KMS-11 (cell line): ENCODE measurements around the gene VPS13A.

Source experiments
- H2AFZ ChIP-seq: fragments of 200-600 bp; sonication (generic); 2 replicates; pipeline ENCODE4 v1.6.1; 2016; ENCODE audit warnings: antibody characterized with exemption, mixed run types, low read depth
- H3K27ac ChIP-seq: fragments of 200-600 bp; sonication (generic); 2 replicates; pipeline ENCODE4 v1.6.1; 2016; ENCODE audit warnings: mild to moderate bottlenecking, mixed run types
- H3K27me3 ChIP-seq: fragments of 200-600 bp; sonication (generic); 2 replicates; pipeline ENCODE4 v1.6.1; 2017; ENCODE audit warnings: mild to moderate bottlenecking, low read depth, mixed run types, moderate library complexity; ENCODE audit not compliant: insufficient read depth
- H3K36me3 ChIP-seq: fragments of 200-600 bp; sonication (generic); 2 replicates; pipeline ENCODE4 v1.6.1; 2017; ENCODE audit warnings: mild to moderate bottlenecking, mixed run types; ENCODE audit not compliant: insufficient read depth
- H3K4me1 ChIP-seq: fragments of 200-600 bp; sonication (generic); 2 replicates; pipeline ENCODE4 v1.6.1; 2016; ENCODE audit warnings: mild to moderate bottlenecking, low read depth, mixed run types; ENCODE audit not compliant: poor library complexity, severe bottlenecking
- H3K4me2 ChIP-seq: fragments of 200-600 bp; sonication (generic); 2 replicates; pipeline ENCODE4 v1.7.0; 2016; ENCODE audit warnings: mild to moderate bottlenecking, mixed run types
- H3K4me3 ChIP-seq: fragments of 200-600 bp; sonication (generic); IDR thresholded peaks from 2 replicates; pipeline ENCODE4 v1.6.1; 2017; ENCODE audit warnings: low read depth, low read length, mixed read lengths; ENCODE audit not compliant: insufficient read depth
- H3K79me2 ChIP-seq: fragments of 200-600 bp; sonication (generic); 2 replicates; pipeline ENCODE4 v1.6.1; 2016; ENCODE audit warnings: low read depth, mixed run types; ENCODE audit not compliant: insufficient read depth
- H3K9ac ChIP-seq: fragments of 200-600 bp; sonication (generic); 2 replicates; pipeline ENCODE4 v1.6.1; 2016; ENCODE audit warnings: mild to moderate bottlenecking, mixed run types
- H4K20me1 ChIP-seq: fragments of 200-600 bp; sonication (generic); 2 replicates; pipeline ENCODE4 v1.6.1; 2016; ENCODE audit warnings: mild to moderate bottlenecking, mixed run types; ENCODE audit not compliant: insufficient read depth
- CTCF ChIP-seq: fragments of 200-600 bp; sonication (generic); conservative IDR thresholded peaks from 2 replicates; pipeline ENCODE4 v1.6.1; 2017; ENCODE audit warnings: low read depth, mild to moderate bottlenecking, antibody characterized with exemption, low read length, moderate library complexity, mixed read lengths

VPS13A gene

DNA sequence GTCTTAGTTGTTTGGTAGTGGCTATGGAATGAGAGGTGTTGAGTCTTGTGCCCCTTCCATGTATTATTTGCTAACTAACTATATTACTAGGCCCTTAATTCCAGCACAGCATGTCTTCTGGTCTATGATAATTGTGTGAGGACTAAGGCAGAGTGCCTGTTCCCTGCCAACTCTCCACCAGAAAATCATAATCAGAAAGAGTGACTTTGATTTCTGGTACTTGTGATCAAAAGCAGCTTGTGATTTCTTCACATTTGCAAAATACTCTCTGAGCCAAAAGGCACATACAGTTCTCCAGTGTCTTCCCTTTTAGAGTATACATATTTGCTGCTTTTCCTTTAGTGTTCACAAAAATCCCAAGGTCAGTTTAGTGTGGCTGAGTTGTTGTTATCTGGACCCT, 240.9 kb downstream of the VPS13A start:
- Histone ChIP-seq H3K79me2 (no peaks in the 10 kb centered on the region), H4K20me1 (no peaks in the 10 kb centered on the region), H3K9ac (no peak overlapping the region), H3K27me3 (no peaks in the 10 kb centered on the region), H3K4me3 (no peak overlapping the region), H3K4me1 (no peaks in the 10 kb centered on the region), H2AFZ (no peak overlapping the region), H3K4me2 (no peak overlapping the region), H3K36me3 (no peaks in the 10 kb centered on the region), H3K27ac (no peak overlapping the region)
- TF ChIP-seq CTCF, result no peak

GRCh38 chr9:77420641-77421040, 243.3 kb downstream of the VPS13A start:
- Histone ChIP-seq H3K4me1 (no peaks in the 10 kb centered on the region), H3K27ac (no peak overlapping the region), H3K4me2 (no peak overlapping the region), H3K79me2 (no peaks in the 10 kb centered on the region), H3K4me3 (no peak overlapping the region), H3K9ac (no peak overlapping the region), H2AFZ (no peak overlapping the region), H3K36me3 (no peaks in the 10 kb centered on the region), H4K20me1 (no peaks in the 10 kb centered on the region), H3K27me3 (no peaks in the 10 kb centered on the region)
- no peak for TF ChIP-seq CTCF

- no peaks in the 10 kb centered on the region for H3K36me3 ChIP-seq
- H3K4me2 ChIP-seq, result no peak overlapping the region
- no peaks in the 10 kb centered on the region for H4K20me1 ChIP-seq
- H3K9ac ChIP-seq, result no peak overlapping the region
- H3K79me2 ChIP-seq, result no peaks in the 10 kb centered on the region
- TF ChIP-seq CTCF, result no peak
- no peaks in the 10 kb centered on the region for H3K4me1 ChIP-seq
- no peaks in the 10 kb centered on the region for H3K27me3 ChIP-seq
- no peak overlapping the region for H3K4me3 ChIP-seq
- no peak overlapping the region for H3K27ac ChIP-seq
- no peak overlapping the region for H2AFZ ChIP-seq
These were observed 244.4 kb downstream of the VPS13A start for GRCh38 chr9:77421506-77422265.

DNA sequence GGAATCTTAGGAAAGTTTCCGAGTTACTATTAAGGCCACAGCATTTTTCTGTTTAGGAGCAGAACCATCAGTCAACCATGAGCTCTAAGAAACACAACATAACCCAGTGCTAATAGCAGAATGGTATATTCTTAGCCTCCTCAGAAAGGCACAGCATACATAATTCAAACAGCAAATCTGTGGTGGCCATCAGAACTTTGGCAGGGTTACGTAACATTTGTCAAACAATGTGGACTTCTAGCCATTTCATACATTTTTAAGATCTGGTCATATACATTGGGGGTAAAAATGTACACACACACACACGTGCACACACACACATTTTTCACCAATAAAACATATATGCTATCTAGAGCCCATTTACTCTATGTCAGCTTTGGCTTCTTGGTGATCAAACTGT, 245.6 kb downstream of the VPS13A start:
- H2AFZ ChIP-seq, result no peak overlapping the region
- H4K20me1 ChIP-seq, result no peaks in the 10 kb centered on the region
- H3K27me3 ChIP-seq, result no peaks in the 10 kb centered on the region
- H3K9ac ChIP-seq, result no peak overlapping the region
- H3K4me2 ChIP-seq, result no peak overlapping the region
- H3K4me1 ChIP-seq, result no peaks in the 10 kb centered on the region
- no peaks in the 10 kb centered on the region for H3K79me2 ChIP-seq
- H3K36me3 ChIP-seq, result no peaks in the 10 kb centered on the region
- no peak overlapping the region for H3K4me3 ChIP-seq
- H3K27ac ChIP-seq, result no peak overlapping the region
- no peak for TF ChIP-seq CTCF
